PFSK-1 (cell line): ENCODE results near the gene DOCK9.

Experiments
- FOXP2 ChIP-seq: optimal IDR thresholded peaks from 2 replicates; pipeline ENCODE3; 2011; ENCODE audit warnings: borderline replicate concordance, control low read depth, inconsistent platforms; ENCODE audit not compliant: insufficient read depth; ENCODE audit errors: extremely low read length, extremely low read depth
- POLR2AphosphoS5 ChIP-seq: IDR thresholded peaks from 2 replicates; pipeline ENCODE4 v1.6.1; 2012; ENCODE audit warnings: low read depth, mild to moderate bottlenecking, control low read depth, low read length, moderate library complexity
- SIN3A ChIP-seq: IDR thresholded peaks from 2 replicates; pipeline ENCODE4 v1.6.1; 2012; ENCODE audit warnings: mild to moderate bottlenecking, low read length, moderate library complexity, borderline replicate concordance; ENCODE audit not compliant: insufficient read depth
- TAF1 ChIP-seq: IDR thresholded peaks from 2 replicates; pipeline ENCODE4 v1.6.1; 2012; ENCODE audit warnings: low read length, control low read depth, borderline replicate concordance; ENCODE audit not compliant: insufficient read depth
- TF ChIP-seq, protein P1 (sequence below), 2 experiments: IDR thresholded peaks; 2 replicates each; pipeline versions ENCODE4 v1.6.1 to v1.8.0; 2011 to 2012; ENCODE audit warnings: low read depth in 2 of 2, low read length in 2 of 2, control low read depth in 1 of 2, inconsistent platforms in 1 of 2, mild to moderate bottlenecking in 1 of 2, moderate library complexity in 1 of 2; ENCODE audit not compliant: insufficient read depth in 1 of 2

Gene DOCK9

DNA sequence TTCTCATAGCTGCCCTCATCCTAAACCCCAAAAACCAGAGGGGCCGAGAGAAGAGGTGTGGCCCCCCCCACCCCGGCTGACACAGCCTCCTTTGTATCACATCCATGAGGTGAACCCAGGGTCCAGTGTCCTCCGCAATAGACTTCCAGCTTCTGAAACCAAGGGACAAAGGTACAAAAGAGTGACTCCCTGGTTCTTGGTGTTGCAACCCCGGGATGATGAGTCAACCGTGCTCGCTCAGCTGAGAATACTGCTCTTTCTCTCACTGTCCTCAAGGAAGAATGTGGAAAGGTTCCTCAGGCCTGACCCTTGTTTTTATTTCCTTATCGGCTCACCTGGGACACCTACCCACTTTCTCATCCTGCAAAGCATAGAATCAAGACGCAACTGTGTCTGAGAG lies 230.9 kb downstream of the DOCK9 start:
- TF ChIP-seq SIN3A, result no peak
- TF ChIP-seq POLR2AphosphoS5, result no peak
- no peak for TF ChIP-seq TAF1
- TF ChIP-seq FOXP2, result no peak
- TF ChIP-seq, protein P1, sequence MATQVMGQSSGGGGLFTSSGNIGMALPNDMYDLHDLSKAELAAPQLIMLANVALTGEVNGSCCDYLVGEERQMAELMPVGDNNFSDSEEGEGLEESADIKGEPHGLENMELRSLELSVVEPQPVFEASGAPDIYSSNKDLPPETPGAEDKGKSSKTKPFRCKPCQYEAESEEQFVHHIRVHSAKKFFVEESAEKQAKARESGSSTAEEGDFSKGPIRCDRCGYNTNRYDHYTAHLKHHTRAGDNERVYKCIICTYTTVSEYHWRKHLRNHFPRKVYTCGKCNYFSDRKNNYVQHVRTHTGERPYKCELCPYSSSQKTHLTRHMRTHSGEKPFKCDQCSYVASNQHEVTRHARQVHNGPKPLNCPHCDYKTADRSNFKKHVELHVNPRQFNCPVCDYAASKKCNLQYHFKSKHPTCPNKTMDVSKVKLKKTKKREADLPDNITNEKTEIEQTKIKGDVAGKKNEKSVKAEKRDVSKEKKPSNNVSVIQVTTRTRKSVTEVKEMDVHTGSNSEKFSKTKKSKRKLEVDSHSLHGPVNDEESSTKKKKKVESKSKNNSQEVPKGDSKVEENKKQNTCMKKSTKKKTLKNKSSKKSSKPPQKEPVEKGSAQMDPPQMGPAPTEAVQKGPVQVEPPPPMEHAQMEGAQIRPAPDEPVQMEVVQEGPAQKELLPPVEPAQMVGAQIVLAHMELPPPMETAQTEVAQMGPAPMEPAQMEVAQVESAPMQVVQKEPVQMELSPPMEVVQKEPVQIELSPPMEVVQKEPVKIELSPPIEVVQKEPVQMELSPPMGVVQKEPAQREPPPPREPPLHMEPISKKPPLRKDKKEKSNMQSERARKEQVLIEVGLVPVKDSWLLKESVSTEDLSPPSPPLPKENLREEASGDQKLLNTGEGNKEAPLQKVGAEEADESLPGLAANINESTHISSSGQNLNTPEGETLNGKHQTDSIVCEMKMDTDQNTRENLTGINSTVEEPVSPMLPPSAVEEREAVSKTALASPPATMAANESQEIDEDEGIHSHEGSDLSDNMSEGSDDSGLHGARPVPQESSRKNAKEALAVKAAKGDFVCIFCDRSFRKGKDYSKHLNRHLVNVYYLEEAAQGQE (IDR thresholded peaks at IDR 0.05; ENCODE audit: insufficient read depth in 1 of 2, low read depth in 2 of 2, low read length in 2 of 2), result no peak
